ENCODE data around the gene SLC19A2.
"Not testable (repeated sequence)": the region's sequence is repeated elsewhere in the genome, so short reads cannot be mapped to it uniquely, and the experiment has no call there.

SLC19A2 gene

GRCh38 chr1:169485431-169486280 lies at the start of gene SLC19A2:
TSS of gene SLC19A2 (minus strand) at chr1:169485944. CDS start at chr1:169485766, 178 bp downstream.
- peak; percentile 100 for DNase-seq

GRCh38 chr1:169534653-169535052 lies 48.9 kb upstream of the SLC19A2 start:
- no peak for DNase-seq

- not testable (repeated sequence) for DNase-seq
Measured at GRCh38 chr1:169533528-169534190, 47.9 kb upstream of the SLC19A2 start.

- DNase-seq, result no peak
Measured at GRCh38 chr1:169530448-169530847, 44.7 kb upstream of the SLC19A2 start.

GRCh38 chr1:169529068-169529642 lies 43.4 kb upstream of the SLC19A2 start:
- no peak for DNase-seq

- no peak for DNase-seq
Measured at GRCh38 chr1:169528215-169529067, 42.7 kb upstream of the SLC19A2 start.

- no peak for DNase-seq
Measured at GRCh38 chr1:169527451-169528214, 41.9 kb upstream of the SLC19A2 start.

- no peak for DNase-seq
Measured at GRCh38 chr1:169527001-169527400, 41.3 kb upstream of the SLC19A2 start.

- no peak for DNase-seq
Measured at GRCh38 chr1:169526120-169526832, 40.5 kb upstream of the SLC19A2 start.

GRCh38 chr1:169525391-169525790 lies 39.6 kb upstream of the SLC19A2 start:
- no peak for DNase-seq

GRCh38 chr1:169523904-169524303 lies 38.2 kb upstream of the SLC19A2 start:
- DNase-seq, result no peak

GRCh38 chr1:169521226-169521625 lies 35.5 kb upstream of the SLC19A2 start:
- DNase-seq, result no peak

GRCh38 chr1:169517558-169518186 lies 31.9 kb upstream of the SLC19A2 start:
- no peak for DNase-seq

GRCh38 chr1:169515641-169516040 lies 29.9 kb upstream of the SLC19A2 start:
- DNase-seq, result no peak

- DNase-seq, result no peak
Measured at GRCh38 chr1:169514566-169515270, 29.0 kb upstream of the SLC19A2 start.

- DNase-seq, result no peak
Measured at GRCh38 chr1:169513208-169513607, 27.5 kb upstream of the SLC19A2 start.

- DNase-seq, result no peak
Measured at GRCh38 chr1:169511316-169512005, 25.7 kb upstream of the SLC19A2 start.

- DNase-seq, result no peak
Measured at GRCh38 chr1:169510060-169510459, 24.3 kb upstream of the SLC19A2 start.

- DNase-seq, result no peak
Measured at GRCh38 chr1:169509354-169509753, 23.6 kb upstream of the SLC19A2 start.
